Measurements from ENCODE around the gene MFAP4. TPM values are rescaled to one million over a fixed set of nuclear protein-coding genes. Genes with fewer than 3 reads are reported as not detected.
A peak's percentile ranks its signal among the peaks of the same experiment; 100 is the strongest.

MFAP4 gene
- total and polyA plus RNA-seq, 9 donors: 46.5 to 380 (median 179) TPM

DNA sequence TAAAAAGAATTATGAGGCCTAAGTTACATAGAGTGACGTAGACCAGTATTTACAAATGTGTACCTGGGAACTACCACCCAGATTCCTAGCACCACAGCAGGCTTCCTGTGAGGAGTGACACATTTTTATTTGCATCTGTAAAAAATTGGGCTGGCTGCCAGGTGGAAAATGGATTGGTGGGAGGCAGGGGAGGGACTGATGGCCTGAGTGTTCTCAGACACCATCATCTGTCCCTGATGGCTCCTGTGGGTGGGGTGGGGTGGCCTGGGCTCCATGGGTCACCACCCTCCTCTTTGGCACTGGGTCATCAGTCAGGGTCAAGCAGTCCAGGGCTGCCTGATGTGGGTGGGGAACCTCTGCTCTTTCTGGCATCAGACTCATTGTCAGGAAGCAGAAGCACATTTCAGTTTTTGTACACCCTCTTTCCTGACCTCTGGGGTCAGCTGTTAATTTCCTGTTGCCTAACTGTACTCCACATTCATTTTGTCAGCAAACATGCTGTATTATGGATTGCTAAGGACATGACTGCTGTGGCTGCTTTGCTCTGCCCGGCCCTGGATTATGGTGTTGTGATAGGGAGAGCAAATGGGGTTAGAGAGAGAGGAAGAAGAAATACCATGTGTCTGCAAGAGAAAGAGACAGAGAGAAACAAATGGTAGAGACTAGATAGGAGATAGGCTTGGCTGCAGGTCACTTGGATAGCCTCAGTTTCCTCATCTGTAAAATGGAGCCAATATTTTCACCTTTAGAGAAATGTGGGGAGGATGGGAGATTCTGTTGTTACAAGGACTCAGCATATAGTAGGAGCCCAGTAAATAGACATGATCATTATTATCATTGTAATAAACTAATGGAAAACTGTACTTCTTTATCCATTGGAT, 11.6 kb upstream of the MFAP4 start:
- peaks cover 4% of the 10 kb centered on the region for H3K4me1 ChIP-seq (ENCODE audit: insufficient read depth)
- no peak overlapping the region for H3K4me3 ChIP-seq
- intact Hi-C loops (cut with DNase I): no loop called here
- no peaks in the 10 kb centered on the region for H3K27me3 ChIP-seq
- TF ChIP-seq, protein P1, sequence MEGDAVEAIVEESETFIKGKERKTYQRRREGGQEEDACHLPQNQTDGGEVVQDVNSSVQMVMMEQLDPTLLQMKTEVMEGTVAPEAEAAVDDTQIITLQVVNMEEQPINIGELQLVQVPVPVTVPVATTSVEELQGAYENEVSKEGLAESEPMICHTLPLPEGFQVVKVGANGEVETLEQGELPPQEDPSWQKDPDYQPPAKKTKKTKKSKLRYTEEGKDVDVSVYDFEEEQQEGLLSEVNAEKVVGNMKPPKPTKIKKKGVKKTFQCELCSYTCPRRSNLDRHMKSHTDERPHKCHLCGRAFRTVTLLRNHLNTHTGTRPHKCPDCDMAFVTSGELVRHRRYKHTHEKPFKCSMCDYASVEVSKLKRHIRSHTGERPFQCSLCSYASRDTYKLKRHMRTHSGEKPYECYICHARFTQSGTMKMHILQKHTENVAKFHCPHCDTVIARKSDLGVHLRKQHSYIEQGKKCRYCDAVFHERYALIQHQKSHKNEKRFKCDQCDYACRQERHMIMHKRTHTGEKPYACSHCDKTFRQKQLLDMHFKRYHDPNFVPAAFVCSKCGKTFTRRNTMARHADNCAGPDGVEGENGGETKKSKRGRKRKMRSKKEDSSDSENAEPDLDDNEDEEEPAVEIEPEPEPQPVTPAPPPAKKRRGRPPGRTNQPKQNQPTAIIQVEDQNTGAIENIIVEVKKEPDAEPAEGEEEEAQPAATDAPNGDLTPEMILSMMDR (IDR thresholded peaks at IDR 0.05): no peak
- TF ChIP-seq EP300 (IDR thresholded peaks at IDR 0.05) (no peak), POLR2A (IDR thresholded peaks at IDR 0.05) (no peak)
- no peaks in the 10 kb centered on the region for H3K9me3 ChIP-seq
- H3K27ac ChIP-seq: no peak overlapping the region
- 51 to 61% (median 58%) methylated on average over 2 of the region's 2 CpGs for WGBS, 3 donors
- peak in 2 of 5 donors; percentile 58 to 61 for DNase-seq
- no peaks in the 10 kb centered on the region for H3K36me3 ChIP-seq

DNA sequence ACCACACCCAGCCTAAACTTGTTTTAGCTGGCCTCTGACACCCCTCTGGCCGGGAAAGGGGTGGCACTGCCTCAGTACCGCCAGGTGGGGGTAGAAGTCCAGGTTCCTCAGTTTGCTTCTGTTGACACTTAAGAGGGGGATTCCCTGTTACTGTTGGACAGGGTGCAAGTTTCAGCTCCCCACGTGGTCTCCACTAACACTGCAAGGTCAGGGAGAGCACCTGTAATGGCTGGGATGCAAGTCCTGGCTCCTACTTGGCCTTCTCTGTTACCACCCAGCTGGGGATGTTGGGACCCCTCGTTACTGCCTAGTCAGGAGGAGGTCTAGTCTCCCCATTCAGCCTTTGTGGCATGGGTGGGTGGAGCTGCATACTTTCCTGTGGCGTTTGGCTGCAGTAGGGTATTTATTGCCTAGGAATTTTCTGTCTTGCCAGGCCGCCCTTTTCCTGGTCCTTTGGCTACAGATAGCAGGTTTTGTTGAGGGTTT, 10.6 kb upstream of the MFAP4 start:
- H3K4me1 ChIP-seq (ENCODE audit: insufficient read depth): peaks cover 4% of the 10 kb centered on the region
- no peaks in the 10 kb centered on the region for H3K9me3 ChIP-seq
- H3K27me3 ChIP-seq: no peaks in the 10 kb centered on the region
- TF ChIP-seq POLR2A (IDR thresholded peaks at IDR 0.05) (no peak), EP300 (IDR thresholded peaks at IDR 0.05) (no peak)
- TF ChIP-seq, protein P1 (IDR thresholded peaks at IDR 0.05): no peak
- intact Hi-C loops (cut with DNase I): no loop called here
- H3K27ac ChIP-seq: no peak overlapping the region
- 73 to 75% (median 73%) methylated on average over 6 of the region's 6 CpGs for WGBS, 3 donors
- H3K4me3 ChIP-seq: no peak overlapping the region
- no peak for DNase-seq
- no peaks in the 10 kb centered on the region for H3K36me3 ChIP-seq

DNA sequence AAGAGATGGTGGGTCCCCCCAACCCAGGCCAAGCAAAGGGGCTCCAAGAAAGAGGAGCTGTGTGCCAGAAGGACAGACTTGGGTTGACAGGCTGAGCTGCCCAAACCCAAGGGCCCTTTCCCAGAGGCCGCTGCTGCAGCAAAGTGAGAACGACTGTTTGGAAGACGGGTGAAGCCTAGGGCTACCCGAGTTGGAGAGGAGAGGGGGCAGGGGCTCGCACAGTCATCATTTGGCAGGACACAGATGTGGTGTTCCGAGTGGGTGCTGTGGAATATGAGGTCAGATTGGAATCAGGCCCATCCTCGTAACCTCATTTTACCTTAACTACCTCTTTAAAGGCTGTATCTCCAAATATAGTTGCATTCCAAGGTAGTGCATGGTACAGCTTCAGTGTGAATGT, 5.3 kb upstream of the MFAP4 start:
- H3K36me3 ChIP-seq: no peaks in the 10 kb centered on the region
- peaks cover 20% of the 10 kb centered on the region for H3K4me1 ChIP-seq (ENCODE audit: insufficient read depth)
- no peak for DNase-seq
- H3K27ac ChIP-seq: no peak overlapping the region
- no peaks in the 10 kb centered on the region for H3K9me3 ChIP-seq
- no peak overlapping the region for H3K4me3 ChIP-seq
- H3K27me3 ChIP-seq: no peaks in the 10 kb centered on the region
- intact Hi-C loops (cut with DNase I): no loop called here
- no peak for TF ChIP-seq EP300 (IDR thresholded peaks at IDR 0.05)
- no peak for TF ChIP-seq POLR2A (IDR thresholded peaks at IDR 0.05)
- TF ChIP-seq, protein P1 (IDR thresholded peaks at IDR 0.05): no peak
- WGBS, 3 donors: 81 to 85% (median 82%) methylated on average over 7 of the region's 7 CpGs

DNA sequence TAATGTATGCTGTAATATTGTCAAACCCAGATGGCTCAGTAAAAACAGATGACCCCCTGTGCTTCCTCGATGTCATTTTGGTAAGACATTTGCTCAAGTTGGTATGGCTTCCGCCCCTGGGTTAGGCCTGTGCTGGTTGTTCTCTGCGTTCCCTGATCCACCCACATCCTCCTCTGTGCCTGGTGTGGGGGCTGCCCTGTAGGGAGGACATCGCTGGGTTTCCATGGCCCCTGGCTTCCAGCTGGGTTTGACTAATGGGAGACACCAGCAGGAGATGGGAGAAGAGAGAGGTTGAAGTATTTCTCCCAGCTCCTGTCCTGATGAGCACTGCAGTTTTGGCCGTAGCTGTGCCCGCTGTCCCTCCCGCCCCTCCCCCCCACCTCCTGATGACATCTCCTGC, 4.4 kb upstream of the MFAP4 start:
- Histone ChIP-seq H3K36me3 (no peaks in the 10 kb centered on the region), H3K27ac (no peak overlapping the region), H3K9me3 (no peaks in the 10 kb centered on the region), H3K4me1 (ENCODE audit: insufficient read depth) (peaks cover 23% of the 10 kb centered on the region), H3K27me3 (no peaks in the 10 kb centered on the region), H3K4me3 (no peak overlapping the region)
- intact Hi-C loops (cut with DNase I): no loop called here
- WGBS, 3 donors: 84 to 87% (median 86%) methylated on average over 7 of the region's 7 CpGs
- TF ChIP-seq POLR2A (IDR thresholded peaks at IDR 0.05): no peak
- no peak for DNase-seq

DNA sequence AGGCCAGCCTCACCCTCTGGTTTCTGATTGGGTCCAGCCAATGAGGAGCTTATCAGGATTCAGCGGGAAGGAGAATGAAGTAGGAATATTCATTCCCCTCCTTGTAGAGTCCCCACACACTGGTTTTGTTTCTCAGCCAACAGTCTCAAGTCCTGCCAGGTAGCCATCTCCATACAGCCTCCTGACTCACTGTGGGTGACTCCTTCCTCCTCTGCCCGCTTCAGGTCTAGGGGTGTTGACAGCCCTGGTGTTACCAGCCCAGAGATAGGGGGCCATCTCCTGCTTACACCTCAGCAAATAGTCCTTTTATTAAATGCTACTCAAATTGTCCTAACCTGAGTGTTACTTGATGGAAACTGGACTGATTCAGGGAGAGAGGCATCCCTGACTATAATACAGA, 4.0 kb upstream of the MFAP4 start:
- intact Hi-C loops (cut with DNase I): no loop called here
- no peak for DNase-seq
- Histone ChIP-seq H3K9me3 (no peaks in the 10 kb centered on the region), H3K36me3 (no peaks in the 10 kb centered on the region), H3K27me3 (no peaks in the 10 kb centered on the region), H3K4me3 (no peak overlapping the region), H3K4me1 (ENCODE audit: insufficient read depth) (peaks cover 27% of the 10 kb centered on the region), H3K27ac (no peak overlapping the region)
- WGBS, 3 donors: 74 to 79% (median 75%) methylated on average over 2 of the region's 2 CpGs
- TF ChIP-seq, protein P1 (IDR thresholded peaks at IDR 0.05): no peak
- no peak for TF ChIP-seq EP300 (IDR thresholded peaks at IDR 0.05)
- TF ChIP-seq POLR2A (IDR thresholded peaks at IDR 0.05): no peak
